H1 (cell line): ENCODE data around the gene FSCN2. TPM values are rescaled to one million over a fixed set of nuclear protein-coding genes. Genes with fewer than 3 reads are reported as not detected.

Experiments
- CTCF ChIA-PET: fragments of 300-600 bp; sonication (Branson Sonifier 250); formaldehyde crosslinking; loops from one replicate; lab custom pipeline; 2021; ENCODE audit not compliant: partially characterized antibody; lab: Charles Lee
- POLR2A ChIA-PET: fragments of 300-600 bp; sonication (Branson Sonifier 250); formaldehyde crosslinking; loops from one replicate; lab custom pipeline; 2021; ENCODE audit warnings: inconsistent platforms; ENCODE audit not compliant: partially characterized antibody; lab: Charles Lee
- DNase-seq, 2 experiments: peaks; one replicate each; pipeline versions ENCODE4 v3.0.0 to v3.0.0-alpha.2; 2010 to 2022; ENCODE audit warnings: low spot score in 2 of 2, low read depth in 1 of 2, mixed read lengths in 1 of 2
- FAIRE-seq: peaks from 2 replicates; lab custom pipeline; 2011; peaks lifted over from hg19 to GRCh38; lab: Jason Lieb, UNC
- H2AFZ ChIP-seq: 2 replicates; pipeline ENCODE4 v1.8.1; 2012; ENCODE audit warnings: low read length, inconsistent platforms
- H2AK5ac ChIP-seq: 2 replicates; pipeline ENCODE4 v1.6.1; 2013; ENCODE audit warnings: low read depth, low read length
- H2BK120ac ChIP-seq: replicated peaks from 2 replicates; pipeline ENCODE3; 2013; ENCODE audit warnings: low read depth, low read length, inconsistent platforms
- H2BK12ac ChIP-seq: 2 replicates; pipeline ENCODE4 v1.6.1; 2013; ENCODE audit warnings: low read depth, low read length
- H2BK15ac ChIP-seq: 2 replicates; pipeline ENCODE4 v1.6.1; 2013; ENCODE audit warnings: low read length
- H2BK20ac ChIP-seq: 2 replicates; pipeline ENCODE4 v1.6.1; 2013; ENCODE audit warnings: low read length
- H2BK5ac ChIP-seq: 2 replicates; pipeline ENCODE4 v1.6.1; 2013; ENCODE audit warnings: low read depth, low read length
- H3K14ac ChIP-seq: 2 replicates; pipeline ENCODE4 v1.6.1; 2013; ENCODE audit warnings: inconsistent platforms; ENCODE audit not compliant: insufficient read length
- H3K18ac ChIP-seq: 2 replicates; pipeline ENCODE4 v1.6.1; 2013; ENCODE audit warnings: low read length; ENCODE audit errors: extremely low read depth
- H3K23ac ChIP-seq: 2 replicates; pipeline ENCODE4 v1.6.1; 2013; ENCODE audit warnings: inconsistent platforms; ENCODE audit not compliant: insufficient read length
- H3K23me2 ChIP-seq: 2 replicates; pipeline ENCODE4 v1.6.1; 2013; ENCODE audit warnings: low read depth, low read length
- H3K27ac ChIP-seq: 2 replicates; pipeline ENCODE4 v1.6.1; 2011; ENCODE audit warnings: low read depth, low read length, inconsistent platforms
- H3K27me3 ChIP-seq, 4 experiments: replicated peaks in 1 of 4; 1 replicate in 1 of 4; 2 replicates in 3 of 4; pipeline versions ENCODE4 v1.6.1 to v1.8.1; 2011 to 2013; ENCODE audit warnings: low read length in 3 of 4, mild to moderate bottlenecking in 3 of 4, inconsistent platforms in 2 of 4, mixed read lengths in 2 of 4, moderate library complexity in 1 of 4; ENCODE audit not compliant: control insufficient read depth in 3 of 4, insufficient read depth in 3 of 4; ENCODE audit errors: extremely low read depth in 1 of 4
- H3K36me3 ChIP-seq, 4 experiments: 2 replicates each; pipeline versions ENCODE4 v1.6.1 to v1.8.1; 2011 to 2013; ENCODE audit warnings: mild to moderate bottlenecking in 4 of 4, low read length in 3 of 4, moderate library complexity in 2 of 4, control low read depth in 1 of 4, inconsistent platforms in 1 of 4; ENCODE audit not compliant: insufficient read depth in 4 of 4, control insufficient read depth in 2 of 4
- H3K4ac ChIP-seq: replicated peaks from 2 replicates; pipeline ENCODE3; 2013; ENCODE audit warnings: low read length, low read depth, mixed read lengths, inconsistent platforms; ENCODE audit not compliant: insufficient read length
- H3K4me1 ChIP-seq, 4 experiments: replicated peaks in 1 of 4; 1 replicate in 1 of 4; 2 replicates in 3 of 4; pipeline versions ENCODE4 v1.6.1 to v1.8.1; 2011 to 2013; ENCODE audit warnings: low read length in 3 of 4, inconsistent platforms in 2 of 4, mixed read lengths in 1 of 4; ENCODE audit not compliant: insufficient read depth in 4 of 4, control insufficient read depth in 3 of 4
- H3K4me2 ChIP-seq, 2 experiments: 2 replicates each; pipeline versions ENCODE4 v1.6.1 to v1.8.1; 2011 to 2013; ENCODE audit warnings: low read depth in 2 of 2, low read length in 2 of 2, control low read depth in 1 of 2, inconsistent platforms in 1 of 2, mild to moderate bottlenecking in 1 of 2; ENCODE audit not compliant: insufficient read depth in 1 of 2
- H3K4me3 ChIP-seq, 4 experiments: fragments of 200-600, 300-600 bp in 1 of 4; sonication (generic), shearing (Covaris generic), sonication (Bioruptor Twin) in 1 of 4; 2 replicates each; pipeline versions ENCODE4 v1.5.1 to v1.8.1; 2011 to 2016; ENCODE audit warnings: low read length in 4 of 4, low read depth in 3 of 4, control low read depth in 2 of 4, inconsistent platforms in 2 of 4, mild to moderate bottlenecking in 2 of 4, mixed read lengths in 1 of 4, moderate library complexity in 1 of 4; ENCODE audit not compliant: insufficient read depth in 2 of 4; ENCODE audit errors: extremely low read depth in 1 of 4
- H3K56ac ChIP-seq: replicated peaks from 2 replicates; pipeline ENCODE3; 2013; ENCODE audit warnings: low read depth, mild to moderate bottlenecking, mixed read lengths, low read length, inconsistent platforms; ENCODE audit not compliant: insufficient read length
- H3K79me1 ChIP-seq: 2 replicates; pipeline ENCODE4 v1.6.1; 2013; ENCODE audit warnings: low read depth, low read length, control low read depth
- H3K79me2 ChIP-seq, 2 experiments: 2 replicates each; pipeline versions ENCODE4 v1.6.1 to v1.8.1; 2012 to 2013; ENCODE audit warnings: low read length in 2 of 2, mild to moderate bottlenecking in 2 of 2, inconsistent platforms in 1 of 2; ENCODE audit not compliant: insufficient read depth in 2 of 2, control insufficient read depth in 1 of 2
- H3K9ac ChIP-seq, 4 experiments: replicated peaks in 1 of 4; 1 replicate in 1 of 4; 2 replicates in 3 of 4; pipeline versions ENCODE4 v1.6.1 to v1.8.1; 2011 to 2013; ENCODE audit warnings: low read depth in 3 of 4, low read length in 3 of 4, control low read depth in 2 of 4, mild to moderate bottlenecking in 2 of 4, moderate library complexity in 2 of 4, inconsistent platforms in 1 of 4; ENCODE audit errors: extremely low read depth in 1 of 4
- H3K9me3 ChIP-seq, 2 experiments: 2 replicates each; pipeline versions ENCODE4 v1.6.1 to v1.8.1; 2012 to 2013; ENCODE audit warnings: mild to moderate bottlenecking in 2 of 2, moderate library complexity in 2 of 2, control low read depth in 1 of 2, inconsistent platforms in 1 of 2, low read depth in 1 of 2, low read length in 1 of 2, mixed read lengths in 1 of 2; ENCODE audit not compliant: insufficient read depth in 2 of 2
- H4K20me1 ChIP-seq, 2 experiments: replicated peaks in 1 of 2; 2 replicates each; pipeline versions ENCODE3 to v1.8.1; 2011 to 2013; ENCODE audit warnings: inconsistent platforms in 2 of 2, low read length in 2 of 2, mild to moderate bottlenecking in 1 of 2; ENCODE audit not compliant: insufficient read depth in 2 of 2, control insufficient read depth in 1 of 2
- H4K5ac ChIP-seq: 2 replicates; pipeline ENCODE4 v1.6.1; 2013; ENCODE audit warnings: low read length, low read depth, mixed read lengths, inconsistent platforms; ENCODE audit not compliant: insufficient read length
- H4K8ac ChIP-seq: 2 replicates; pipeline ENCODE4 v1.8.0; 2013; ENCODE audit warnings: mild to moderate bottlenecking, moderate library complexity, low read length, inconsistent platforms; ENCODE audit not compliant: insufficient read depth; ENCODE audit errors: extremely low read depth
- H4K91ac ChIP-seq: replicated peaks from 2 replicates; pipeline ENCODE3; 2013; ENCODE audit warnings: low read length, mixed read lengths, inconsistent platforms; ENCODE audit not compliant: insufficient read length
- RBBP5 ChIP-seq: IDR thresholded peaks from 2 replicates; pipeline ENCODE4 v1.7.1; 2012; ENCODE audit warnings: low read depth, mild to moderate bottlenecking, inconsistent platforms, low read length, moderate library complexity, borderline replicate concordance
- SUZ12 ChIP-seq: fragments of 200-600 bp; sonication (generic); IDR thresholded peaks from 2 replicates; pipeline ENCODE4 v1.6.1; 2012; ENCODE audit warnings: mild to moderate bottlenecking, inconsistent platforms, low read length, moderate library complexity, mixed read lengths
- WGBS, 2 experiments: shearing (Covaris generic) in 1 of 2; methylation state at CpG; one replicate each; pipeline versions ENCODE4 v1.1.6 to v1.1.7; 2013 to 2015; ENCODE audit warnings: low lambda C conversion rate in 2 of 2, mixed read lengths in 2 of 2, inconsistent platforms in 1 of 2, low coverage in 1 of 2, missing lambda C conversion rate in 1 of 2; ENCODE audit not compliant: insufficient replicate concordance in 2 of 2, insufficient coverage in 1 of 2, insufficient read length in 1 of 2; ENCODE audit errors: extremely low coverage in 1 of 2, missing lambda C conversion rate in 1 of 2; 5-methylcytosine and 5-hydroxymethylcytosine counted together
- polyA plus RNA-seq, 7 experiments: library from polyadenylated mRNA; depleted of rRNA in 3 of 7; stranded (reverse) in 5 of 7; unstranded in 2 of 7; fragments of >200 nt in 5 of 7; fragments of 200-250 nt in 2 of 7; gene quantifications; 1 replicate in 5 of 7; 2 replicates in 1 of 7; 4 replicates in 1 of 7; pipeline versions ENCODE4 v1.2.1 to v1.2.3, GENCODE V29; 2011 to 2013; ENCODE audit warnings: missing spikeins in 2 of 7, mixed read lengths in 2 of 7
- total RNA-seq: library from RNA; stranded (reverse); fragmentation: NEBNext Ultra II Directional; extraction: Animal tissue kit (Norgen Biotek cat#: 25700); gene quantifications from 2 replicates; pipeline ENCODE4 v1.2.1, GENCODE V29; 2021

FSCN2 gene
- total and polyA plus RNA-seq, 2 of the 8 experiments (the other 6 are each of a cell fraction or from before 2014, with no cell fraction given) = 0.18 to 0.30 TPM

- 60% methylated on average over 26 of the region's 29 CpGs; no CpG with 5 or more reads in 1 of the 2 experiments for WGBS, 2 experiments
- no peak overlapping the region for H2BK120ac ChIP-seq
- peaks cover 18 to 51% (median 48%) of the 10 kb centered on the region in 4 experiments for H3K27me3 ChIP-seq
- CTCF ChIA-PET = interaction anchor here (1.0 to 5.4 kb wide), 21 partner anchors 9 to 229 kb away, joined by 4 to 50 read pairs (median 9); partner anchors contain the start of genes BAHCC1 and SLC38A10
- H2BK5ac ChIP-seq = no peak overlapping the region
- no peak overlapping the region for H2BK20ac ChIP-seq
- H4K20me1 ChIP-seq = no peaks in the 10 kb centered on the region
- H2BK15ac ChIP-seq = peak overlapping the region; percentile 90; the same call in 1 of the 2 replicates
- no peak overlapping the region for H3K27ac ChIP-seq
- peak overlapping the region; percentile 92; the same call in 1 of the 2 replicates for H2BK12ac ChIP-seq
- H2AFZ ChIP-seq = no peak overlapping the region
- H4K91ac ChIP-seq = peak overlapping the region; percentile 89
- H3K18ac ChIP-seq = no peak overlapping the region; the same call in 1 of the 2 replicates
- peak overlapping the region; percentile 85 for H3K4ac ChIP-seq
- H3K14ac ChIP-seq = no peak overlapping the region
- peaks cover 0 to 18% (median 8%) of the 10 kb centered on the region in 4 experiments; a peak in 4 of 7 replicates for H3K4me1 ChIP-seq
- FAIRE-seq (no peak), DNase-seq (peak in 1 of 2 experiments; percentile 57)
- no peak overlapping the region for H3K9ac ChIP-seq
- H4K8ac ChIP-seq = peak overlapping the region; percentile 92
- POLR2A ChIA-PET = interaction anchor here (0.8 to 35.8 kb wide), 5 partner anchors 10 to 69 kb away, joined by 3 to 1004 read pairs (median 6); partner anchors contain the start of genes ACTG1, FAAP100 and FSCN2
- H3K4me3 ChIP-seq = peak overlapping the region; percentile 27 to 66 (median 46); a peak in 7 of 8 replicates
- H3K79me2 ChIP-seq = no peaks in the 10 kb centered on the region
- no peaks in the 10 kb centered on the region for H3K79me1 ChIP-seq
- H3K56ac ChIP-seq = no peak overlapping the region
- no peak overlapping the region for H2AK5ac ChIP-seq
- peaks cover 0 to 5% of the 10 kb centered on the region in 2 experiments; a peak in 1 of 4 replicates for H3K9me3 ChIP-seq
- H4K5ac ChIP-seq = peak overlapping the region; percentile 37
- H3K23ac ChIP-seq = no peak overlapping the region
- TF ChIP-seq RBBP5 (no peak), SUZ12 (peak; percentile 26; the same call in 1 of the 2 replicates)
- peaks cover 11% of the 10 kb centered on the region; the same call in 1 of the 2 replicates for H3K23me2 ChIP-seq
- no peaks in the 10 kb centered on the region for H3K36me3 ChIP-seq
- H3K4me2 ChIP-seq = peak overlapping the region; percentile 44 to 92
Observed at GRCh38 chr17:81483085-81483861, 44.9 kb upstream of the FSCN2 start.
